HepG2 (cell line): Measurements from ENCODE around the gene ERBB3. TPM values are rescaled to one million over a fixed set of nuclear protein-coding genes. Genes with fewer than 3 reads are reported as not detected.

ENCODE experiments used
- ARNT2 ChIP-seq: sonication (generic); formaldehyde crosslinking; IDR thresholded peaks from 2 replicates; pipeline ENCODE4 v1.8.0; 2022; ENCODE audit warnings: mild to moderate bottlenecking, low read depth, missing genetic modification reagents, moderate library complexity
- ELF1 ChIP-seq: sonication (generic); formaldehyde crosslinking; IDR thresholded peaks from 2 replicates; pipeline ENCODE4 v1.4.0; 2020; ENCODE audit warnings: missing genetic modification reagents
- HIVEP1 ChIP-seq: sonication (generic); formaldehyde crosslinking; IDR thresholded peaks from 2 replicates; pipeline ENCODE4 v1.4.0; 2020; ENCODE audit warnings: mild to moderate bottlenecking, missing genetic modification reagents
- HNF1B ChIP-seq: sonication (generic); formaldehyde crosslinking; IDR thresholded peaks from 2 replicates; pipeline ENCODE4 v1.5.1; 2020; ENCODE audit warnings: mild to moderate bottlenecking, moderate library complexity, missing genetic modification reagents
- HNRNPH1 ChIP-seq: fragments of 200-400 bp; formaldehyde crosslinking; optimal IDR thresholded peaks from 2 replicates; pipeline ENCODE3; 2017; ENCODE audit warnings: mild to moderate bottlenecking, low read depth, low read length
- JUND ChIP-seq: sonication (generic); formaldehyde crosslinking; IDR thresholded peaks from 2 replicates; pipeline ENCODE4 v1.8.0; 2022; ENCODE audit warnings: mild to moderate bottlenecking, missing genetic modification reagents
- KDM3A ChIP-seq: IDR thresholded peaks from 2 replicates; pipeline ENCODE4 v1.6.1; 2018; ENCODE audit warnings: low read depth, missing compliant biosample characterization
- LCORL ChIP-seq, 2 experiments: fragments of 450-650 bp in 1 of 2; sonication (generic) in 1 of 2; formaldehyde crosslinking in 1 of 2; IDR thresholded peaks; 2 replicates each; pipeline versions ENCODE4 v1.5.0 to v1.6.1; 2017 to 2020; ENCODE audit warnings: antibody characterized with exemption in 1 of 2, missing genetic modification reagents in 1 of 2
- RCOR2 ChIP-seq: IDR thresholded peaks from 2 replicates; pipeline ENCODE4 v1.6.1; 2016; ENCODE audit warnings: missing biosample characterization, missing genetic modification reagents
- SALL2 ChIP-seq: sonication (generic); formaldehyde crosslinking; IDR thresholded peaks from 2 replicates; pipeline ENCODE4 v1.8.1; 2023; ENCODE audit warnings: mild to moderate bottlenecking, missing genetic modification reagents, inconsistent platforms
- SETDB1 ChIP-seq: sonication (generic); formaldehyde crosslinking; IDR thresholded peaks from 2 replicates; pipeline ENCODE4 v1.5.1; 2020; ENCODE audit warnings: missing genetic modification reagents, mild to moderate bottlenecking, borderline replicate concordance
- SMC3 ChIP-seq: IDR thresholded peaks from 2 replicates; pipeline ENCODE4 v1.6.1; 2011; ENCODE audit warnings: low read length, improper control_type of control experiment
- ZBTB44 ChIP-seq: sonication (generic); formaldehyde crosslinking; IDR thresholded peaks from 2 replicates; pipeline ENCODE4 v1.4.0; 2020; ENCODE audit warnings: missing genetic modification reagents
- ZBTB7B ChIP-seq: sonication (generic); formaldehyde crosslinking; IDR thresholded peaks from 2 replicates; pipeline ENCODE4 v1.4.0; 2020; ENCODE audit warnings: missing genetic modification reagents
- ZFP91 ChIP-seq: sonication (generic); formaldehyde crosslinking; IDR thresholded peaks from 2 replicates; pipeline ENCODE4 v1.9.0; 2022; ENCODE audit warnings: missing genetic modification reagents, mild to moderate bottlenecking, borderline replicate concordance
- ZKSCAN8 ChIP-seq: IDR thresholded peaks from 2 replicates; pipeline ENCODE4 v1.6.1; 2016; ENCODE audit warnings: borderline replicate concordance, missing genetic modification reagents, missing compliant biosample characterization
- ZNF710 ChIP-seq: sonication (generic); formaldehyde crosslinking; IDR thresholded peaks from 2 replicates; pipeline ENCODE4 v1.5.0; 2020; ENCODE audit warnings: mild to moderate bottlenecking, missing genetic modification reagents, borderline replicate concordance
- ZNF761 ChIP-seq: sonication (generic); formaldehyde crosslinking; conservative IDR thresholded peaks from 2 replicates; pipeline ENCODE4 v1.4.0; 2020; ENCODE audit warnings: mild to moderate bottlenecking, missing genetic modification reagents
- polyA plus RNA-seq, 8 experiments: library from polyadenylated mRNA; depleted of rRNA in 3 of 8; stranded (reverse) in 7 of 8; unstranded in 1 of 8; fragments of >200 nt; fragmentation: Illumina TruSeq in 4 of 8; extraction: Trizol in 4 of 8; gene quantifications; 2 replicates each; pipeline versions ENCODE4 v1.2.1 to v1.2.3, GENCODE V29; 2011 to 2016; ENCODE audit warnings: low read depth in 4 of 8, missing spikeins in 1 of 8, mixed read lengths in 1 of 8; ENCODE audit not compliant: insufficient read depth in 1 of 8
- total RNA-seq, 5 experiments: library from RNA; depleted of rRNA; stranded (reverse); fragments of >200 nt; fragmentation: Illumina TruSeq; extraction: Trizol; gene quantifications; 2 replicates each; pipeline ENCODE4 v1.2.3, GENCODE V29; 2016; ENCODE audit warnings: low read depth in 1 of 5

The ERBB3 gene
- total and polyA plus RNA-seq, 2 of the 13 experiments (the other 11 are each of a cell fraction or from before 2014, with no cell fraction given), result 93.6 to 358 TPM

- no peak for TF ChIP-seq ARNT2 (CRISPR knock-in tag)
- TF ChIP-seq SMC3, result 0 out of 2 replicates have a peak, but pooled peaks have one; percentile 4
- no peak for TF ChIP-seq ZKSCAN8
- no peak for TF ChIP-seq ZNF761 (CRISPR knock-in tag)
- TF ChIP-seq LCORL (IDR thresholded peaks at IDR 0.05), result no peak
- TF ChIP-seq LCORL (CRISPR knock-in tag; IDR thresholded peaks at IDR 0.05), result 0 out of 2 replicates have a peak, but pooled peaks have one; percentile 9
- 0 out of 2 replicates have a peak, but pooled peaks have one; percentile 0 for TF ChIP-seq ZFP91
- TF ChIP-seq ELF1 (CRISPR knock-in tag), result no peak
- no peak for TF ChIP-seq JUND
- TF ChIP-seq ZBTB44 (CRISPR knock-in tag), result no peak
- TF ChIP-seq KDM3A (CRISPR knock-in tag), result 0 out of 2 replicates have a peak, but pooled peaks have one; percentile 14
- no peak for TF ChIP-seq HNRNPH1
- TF ChIP-seq ZBTB7B, result peak; percentile 64; the same call in 1 of the 2 replicates
- no peak for TF ChIP-seq HNF1B (CRISPR knock-in tag)
- TF ChIP-seq ZNF710 (CRISPR knock-in tag), result no peak
- no peak for TF ChIP-seq SETDB1 (CRISPR knock-in tag)
- TF ChIP-seq HIVEP1 (CRISPR knock-in tag), result no peak
- no peak; the same call in 1 of the 2 replicates for TF ChIP-seq SALL2 (CRISPR knock-in tag)
- no peak for TF ChIP-seq RCOR2
These were observed 71.7 kb downstream of the ERBB3 start (continued) for GRCh38 chr12:56151672-56152131.
